ENCODE data around the gene CYFIP1.

CYFIP1 gene

GRCh38 chr15:22863356-22863755, 116.8 kb downstream of the CYFIP1 start:
- DNase-seq: no peak

- no peak for DNase-seq
Measured at GRCh38 chr15:22861161-22861560, 119.0 kb downstream of the CYFIP1 start.

DNA sequence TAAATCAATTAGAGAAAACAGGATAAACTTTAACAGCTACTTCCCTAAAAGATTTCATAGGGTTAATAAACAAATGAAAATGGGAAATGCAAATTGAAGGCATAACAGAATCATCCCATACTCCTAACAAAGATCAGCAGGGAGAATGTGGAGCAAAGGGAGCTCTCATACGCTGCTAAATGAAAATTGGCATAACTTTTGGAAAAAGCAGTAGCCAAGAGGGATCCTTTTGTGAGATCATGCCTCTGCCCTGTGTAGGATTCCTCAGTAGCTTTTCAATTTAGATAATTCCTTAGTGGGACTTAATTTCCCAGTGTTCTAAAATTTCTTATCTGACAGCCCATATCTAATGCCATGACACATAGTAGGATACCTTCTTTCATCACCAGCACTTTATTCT, 123.5 kb downstream of the CYFIP1 start:
- DNase-seq: no peak

GRCh38 chr15:22855791-22856190, 124.4 kb downstream of the CYFIP1 start:
- DNase-seq: no peak

DNA sequence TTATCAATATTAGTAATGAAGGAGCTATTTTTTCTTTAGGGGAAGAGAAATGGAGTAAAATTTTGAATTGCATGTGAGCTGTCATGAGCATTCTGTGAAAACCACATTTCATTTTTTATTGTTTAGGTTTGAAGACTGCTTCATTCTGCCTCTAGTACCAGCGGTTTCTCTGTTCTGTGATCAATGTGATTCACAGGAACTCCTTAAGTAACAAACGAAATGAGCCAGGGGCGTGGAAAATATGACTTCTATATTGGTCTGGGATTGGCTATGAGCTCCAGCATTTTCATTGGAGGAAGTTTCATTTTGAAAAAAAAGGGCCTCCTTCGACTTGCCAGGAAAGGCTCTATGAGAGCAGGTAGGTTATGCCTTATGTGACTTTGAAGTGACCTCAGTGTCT, 128.7 kb downstream of the CYFIP1 start:
- DNase-seq: no peak

- no peak for DNase-seq
Measured at GRCh38 chr15:22850055-22850454, 130.1 kb downstream of the CYFIP1 start.

- no peak for DNase-seq
Measured at GRCh38 chr15:22846073-22846472, 134.1 kb downstream of the CYFIP1 start.

DNA sequence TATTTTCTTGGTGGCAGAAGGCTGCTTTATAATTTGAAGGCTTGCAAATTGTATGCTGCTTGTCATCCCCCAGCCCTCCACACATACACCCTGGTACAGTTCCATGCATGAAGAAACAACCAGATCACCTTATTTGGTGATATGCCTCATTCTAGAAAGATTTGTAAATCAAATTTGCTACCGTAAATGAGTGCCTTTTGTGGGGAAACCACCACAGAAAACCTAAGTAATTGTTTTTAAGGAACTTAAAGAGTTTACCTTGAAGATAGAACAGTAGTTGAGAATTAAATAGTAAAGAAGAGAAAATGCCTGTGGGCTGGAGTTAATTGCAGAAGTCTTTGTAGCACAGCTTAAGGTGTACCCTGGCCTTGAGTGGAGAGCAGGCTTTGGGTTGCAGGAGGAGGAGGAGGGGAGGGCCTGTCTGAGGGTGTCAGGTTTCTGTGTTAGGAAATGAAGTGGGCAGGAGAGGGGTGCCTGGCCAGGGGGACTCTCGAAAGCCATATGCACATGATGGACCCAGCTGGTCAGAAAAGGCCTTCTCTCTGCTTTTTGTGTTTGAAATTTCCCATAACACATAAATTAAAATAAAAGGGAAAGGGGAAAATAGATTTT, 134.8 kb downstream of the CYFIP1 start:
- DNase-seq: no peak

DNA sequence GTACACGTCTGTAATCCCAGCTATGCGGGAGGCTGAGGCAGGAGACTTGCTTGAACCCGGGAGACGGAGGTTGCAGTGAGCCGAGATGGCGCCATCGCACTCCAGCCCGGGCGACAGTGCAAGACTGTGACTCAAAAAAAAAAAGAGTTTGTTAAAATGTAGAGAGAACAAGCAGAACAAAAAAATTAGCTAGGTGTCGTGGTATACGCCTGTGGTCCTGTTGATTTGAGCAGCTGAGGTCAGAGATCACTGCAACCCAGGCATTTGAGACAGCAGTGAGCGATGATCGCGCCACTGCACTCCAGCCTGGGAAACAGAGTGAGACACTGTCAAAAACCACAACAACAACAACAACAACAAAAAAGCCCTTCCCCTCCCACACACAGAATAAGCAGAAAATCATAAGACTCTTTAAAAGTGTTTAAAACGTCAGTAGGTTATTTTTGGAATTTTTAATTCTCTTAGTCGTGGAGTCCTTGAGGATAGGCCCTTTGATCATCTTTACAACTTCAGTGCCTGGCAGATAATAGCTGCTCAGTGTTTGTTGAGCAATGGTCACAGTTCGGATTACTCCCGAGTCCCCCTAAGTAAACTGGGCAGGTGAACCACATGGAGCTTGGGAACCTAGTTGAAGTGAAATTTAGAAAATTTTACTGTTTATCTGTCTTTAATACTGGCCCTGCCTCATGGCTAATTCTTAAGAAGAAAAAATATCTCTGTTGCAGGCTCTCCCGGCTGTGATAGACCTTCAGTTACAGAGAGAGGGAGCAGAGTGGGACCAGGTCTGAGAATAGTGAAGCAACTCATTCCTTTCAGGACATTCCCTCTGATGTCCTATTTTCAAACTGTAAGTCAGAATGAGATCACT, 135.5 kb downstream of the CYFIP1 start:
- no peak for DNase-seq

- DNase-seq: no peak
Measured at GRCh38 chr15:22839046-22839695, 141.0 kb downstream of the CYFIP1 start.

DNA sequence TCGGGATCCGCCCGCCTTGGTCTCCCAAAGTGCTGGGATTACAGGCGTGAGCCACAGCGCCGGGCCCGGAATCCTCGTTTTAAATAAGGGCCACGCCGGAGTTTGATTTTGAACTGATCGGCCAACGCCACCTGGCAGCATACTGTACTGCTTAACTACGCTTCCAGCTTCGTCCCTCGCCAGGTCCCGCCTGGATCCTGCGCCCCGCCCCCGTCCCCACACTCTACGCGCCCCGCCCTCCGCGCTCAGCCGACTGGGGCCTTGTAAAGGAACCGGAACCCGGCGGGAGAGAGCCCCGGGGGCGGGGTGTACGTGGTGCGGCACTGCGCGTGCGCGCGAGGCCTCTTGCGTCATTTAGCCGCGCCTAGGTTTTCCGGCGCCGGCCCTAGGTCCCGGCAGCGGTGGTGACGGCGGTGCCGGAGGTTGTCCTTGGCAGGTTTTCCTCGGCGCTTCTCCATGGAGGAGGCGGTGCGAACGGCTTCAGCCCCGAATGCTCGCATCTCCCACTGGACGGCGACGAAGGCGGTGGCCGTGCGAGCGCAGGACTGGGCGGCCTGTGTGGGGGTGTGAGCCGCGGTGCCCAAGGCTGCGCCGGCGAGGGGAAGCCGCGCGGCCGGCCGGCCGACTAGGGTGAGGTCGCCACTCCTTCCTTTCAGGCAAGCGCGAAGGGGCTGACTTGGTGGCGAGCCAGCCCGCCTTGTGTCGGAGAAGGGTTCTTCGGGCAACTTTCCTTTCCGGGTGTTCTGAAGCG, 141.7 kb downstream of the CYFIP1 start, which contains the start of gene NIPA2:
Gene NIPA2, plus strand, starts transcription at position 375 of the 751 bp plus-strand sequence. CDS start 13,066 bp downstream, outside the sequence.
- DNase-seq: peak; percentile 78 to 80

- DNase-seq: no peak
Measured at GRCh38 chr15:22831473-22831872, 148.7 kb downstream of the CYFIP1 start.

GRCh38 chr15:22827125-22827524, 153.0 kb downstream of the CYFIP1 start:
- no peak for DNase-seq

DNA sequence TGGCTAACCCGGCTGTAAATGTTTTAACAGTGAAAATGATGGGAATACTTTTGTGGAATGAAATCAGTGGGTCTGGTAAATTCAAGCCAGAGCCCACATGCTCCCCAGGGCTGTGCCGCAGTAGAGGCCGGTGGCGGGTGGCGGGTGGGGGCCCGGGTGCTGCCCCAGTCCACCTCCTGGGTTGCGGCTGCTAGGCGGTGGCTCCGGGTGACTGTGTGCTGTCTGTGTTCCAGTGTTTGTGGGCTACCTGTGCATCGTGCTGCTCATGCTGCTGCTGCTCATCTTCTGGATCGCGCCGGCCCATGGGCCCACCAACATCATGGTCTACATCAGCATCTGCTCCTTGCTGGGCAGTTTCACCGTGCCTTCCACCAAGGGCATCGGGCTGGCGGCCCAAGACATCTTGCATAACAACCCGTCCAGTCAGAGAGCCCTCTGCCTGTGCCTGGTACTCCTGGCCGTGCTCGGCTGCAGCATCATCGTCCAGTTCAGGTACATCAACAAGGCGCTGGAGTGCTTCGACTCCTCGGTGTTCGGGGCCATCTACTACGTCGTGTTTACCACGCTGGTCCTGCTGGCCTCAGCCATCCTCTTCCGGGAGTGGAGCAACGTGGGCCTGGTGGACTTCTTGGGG, 156.6 kb downstream of the CYFIP1 start:
- DNase-seq: no peak

DNA sequence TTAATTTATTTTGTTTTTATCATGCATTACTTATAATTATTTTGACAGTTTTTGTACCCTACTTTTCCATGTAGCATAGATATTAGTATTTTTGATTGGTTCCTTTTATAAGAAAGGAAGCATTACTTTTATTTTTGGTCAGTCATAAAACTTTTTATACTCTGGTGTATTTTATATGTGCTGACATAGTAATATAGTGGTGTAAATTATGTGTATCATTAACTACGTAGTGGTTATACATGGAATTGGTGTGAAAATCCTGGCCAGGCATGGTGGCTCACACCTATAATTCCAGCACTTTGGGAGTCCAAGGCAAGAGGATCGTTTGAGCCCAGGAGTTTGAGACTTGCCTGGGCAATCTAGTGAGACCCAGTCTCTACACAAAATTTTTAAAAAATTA, 160.5 kb downstream of the CYFIP1 start:
- no peak for DNase-seq
